ENCODE data around the gene TAF11.

DNA sequence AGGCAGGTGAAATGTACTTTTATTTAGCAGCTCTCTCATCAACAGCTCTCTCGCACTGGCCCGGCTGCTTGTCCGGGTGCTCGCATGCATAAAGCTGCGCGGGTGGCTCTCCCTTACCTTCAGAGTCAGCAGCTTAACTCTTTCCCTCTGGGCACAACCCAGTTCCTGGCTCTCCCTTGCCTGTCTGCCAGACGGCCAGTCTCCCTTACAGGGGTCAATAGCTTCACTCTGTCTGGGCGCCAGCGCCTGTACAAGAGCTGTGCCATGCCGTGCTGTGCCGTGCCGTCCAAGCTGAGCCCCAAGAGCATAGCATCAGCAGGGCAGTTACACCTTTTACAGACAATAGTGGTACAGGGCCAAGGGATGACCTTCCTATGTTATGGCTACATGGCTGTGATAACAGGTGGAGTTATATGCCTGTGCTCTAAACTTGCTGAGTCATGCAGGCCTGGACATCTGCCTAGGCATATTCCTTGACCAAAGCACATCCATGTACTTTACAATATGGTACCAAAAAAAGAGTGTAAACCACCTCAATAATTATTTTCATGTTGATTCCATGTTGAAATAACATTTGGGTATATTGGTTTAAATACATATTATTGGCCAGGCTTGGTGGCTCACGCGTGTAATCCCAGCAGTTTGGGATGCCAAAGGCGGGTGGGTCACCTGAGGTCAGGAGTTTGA lies 48.0 kb downstream of the TAF11 start:
- TF ChIP-seq POLR2AphosphoS5 (IDR thresholded peaks at IDR 0.05; ENCODE audit: low read depth, low read length): no peak
- TF ChIP-seq, protein P1, sequence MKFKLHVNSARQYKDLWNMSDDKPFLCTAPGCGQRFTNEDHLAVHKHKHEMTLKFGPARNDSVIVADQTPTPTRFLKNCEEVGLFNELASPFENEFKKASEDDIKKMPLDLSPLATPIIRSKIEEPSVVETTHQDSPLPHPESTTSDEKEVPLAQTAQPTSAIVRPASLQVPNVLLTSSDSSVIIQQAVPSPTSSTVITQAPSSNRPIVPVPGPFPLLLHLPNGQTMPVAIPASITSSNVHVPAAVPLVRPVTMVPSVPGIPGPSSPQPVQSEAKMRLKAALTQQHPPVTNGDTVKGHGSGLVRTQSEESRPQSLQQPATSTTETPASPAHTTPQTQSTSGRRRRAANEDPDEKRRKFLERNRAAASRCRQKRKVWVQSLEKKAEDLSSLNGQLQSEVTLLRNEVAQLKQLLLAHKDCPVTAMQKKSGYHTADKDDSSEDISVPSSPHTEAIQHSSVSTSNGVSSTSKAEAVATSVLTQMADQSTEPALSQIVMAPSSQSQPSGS (IDR thresholded peaks at IDR 0.05; ENCODE audit: low read length): no peak
- TF ChIP-seq, protein P2, sequence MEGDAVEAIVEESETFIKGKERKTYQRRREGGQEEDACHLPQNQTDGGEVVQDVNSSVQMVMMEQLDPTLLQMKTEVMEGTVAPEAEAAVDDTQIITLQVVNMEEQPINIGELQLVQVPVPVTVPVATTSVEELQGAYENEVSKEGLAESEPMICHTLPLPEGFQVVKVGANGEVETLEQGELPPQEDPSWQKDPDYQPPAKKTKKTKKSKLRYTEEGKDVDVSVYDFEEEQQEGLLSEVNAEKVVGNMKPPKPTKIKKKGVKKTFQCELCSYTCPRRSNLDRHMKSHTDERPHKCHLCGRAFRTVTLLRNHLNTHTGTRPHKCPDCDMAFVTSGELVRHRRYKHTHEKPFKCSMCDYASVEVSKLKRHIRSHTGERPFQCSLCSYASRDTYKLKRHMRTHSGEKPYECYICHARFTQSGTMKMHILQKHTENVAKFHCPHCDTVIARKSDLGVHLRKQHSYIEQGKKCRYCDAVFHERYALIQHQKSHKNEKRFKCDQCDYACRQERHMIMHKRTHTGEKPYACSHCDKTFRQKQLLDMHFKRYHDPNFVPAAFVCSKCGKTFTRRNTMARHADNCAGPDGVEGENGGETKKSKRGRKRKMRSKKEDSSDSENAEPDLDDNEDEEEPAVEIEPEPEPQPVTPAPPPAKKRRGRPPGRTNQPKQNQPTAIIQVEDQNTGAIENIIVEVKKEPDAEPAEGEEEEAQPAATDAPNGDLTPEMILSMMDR (IDR thresholded peaks at IDR 0.05; ENCODE audit: control extremely low read depth in 1 of 3, insufficient read depth in 1 of 3, low read depth in 1 of 3, low read length in 3 of 3): no peak
